B cell (primary cell): Measurements from ENCODE around the gene MYDGF. TPM values are rescaled to one million over a fixed set of nuclear protein-coding genes. Genes with fewer than 3 reads are reported as not detected.

ENCODE experiments used
- ATAC-seq: fragments of 200-7000 bp; cut with Tn5 transposase; one replicate; pipeline ENCODE4 v1.10.0; 2021; ENCODE audit warnings: low read depth, mild to moderate bottlenecking, moderate number of reproducible peaks, moderate library complexity
- CTCF ChIA-PET: fragments of 350-600 bp; sonication (Branson Sonifier 250); formaldehyde crosslinking; loops from one replicate; lab custom pipeline; 2021; ENCODE audit warnings: antibody characterized with exemption, inconsistent platforms; lab: Charles Lee
- POLR2A ChIA-PET: fragments of 350-600 bp; sonication (Branson Sonifier 250); formaldehyde crosslinking; loops from one replicate; lab custom pipeline; 2021; ENCODE audit warnings: antibody characterized with exemption; lab: Charles Lee
- DNase-seq: peaks from one replicate; pipeline ENCODE4 v3.0.0; 2013
- H2AFZ ChIP-seq: 2 replicates; pipeline ENCODE4 v1.6.1; 2012; ENCODE audit warnings: mild to moderate bottlenecking, low read depth, low read length; ENCODE audit not compliant: insufficient read depth, poor library complexity, severe bottlenecking
- H3K27ac ChIP-seq, 2 donors: 1 replicate in 1 of 2; 2 replicates in 1 of 2; pipeline ENCODE4 v1.5.1; 2012 to 2013; ENCODE audit warnings: low read length in 2 of 2, mild to moderate bottlenecking in 2 of 2, moderate library complexity in 1 of 2
- H3K27me3 ChIP-seq, 4 experiments: fragments of 200-600 bp in 1 of 4; sonication (generic) in 1 of 4; replicated peaks in 1 of 4; 1 replicate in 2 of 4; 2 replicates in 2 of 4; pipeline versions ENCODE4 v1.6.1 to v1.7.0; 2013 to 2016; ENCODE audit warnings: low read length in 3 of 4, mild to moderate bottlenecking in 2 of 4, mixed read lengths in 1 of 4, moderate library complexity in 1 of 4; ENCODE audit not compliant: insufficient read depth in 4 of 4, control insufficient read depth in 3 of 4; ENCODE audit errors: control extremely low read depth in 1 of 4
- H3K36me3 ChIP-seq, 2 experiments: replicated peaks in 1 of 2; 1 replicate in 1 of 2; 2 replicates in 1 of 2; pipeline versions ENCODE4 v1.6.1 to v1.7.1; 2013; ENCODE audit warnings: low read length in 1 of 2; ENCODE audit not compliant: insufficient read depth in 2 of 2, control insufficient read depth in 1 of 2; ENCODE audit errors: control extremely low read depth in 1 of 2, extremely low read depth in 1 of 2
- H3K4me1 ChIP-seq, 2 donors: fragments of 200-600 bp in 1 of 2; sonication (generic) in 1 of 2; 1 replicate in 1 of 2; 2 replicates in 1 of 2; pipeline versions ENCODE4 v1.5.1 to v1.6.1; 2013 to 2017; ENCODE audit warnings: low read length in 2 of 2; ENCODE audit not compliant: control insufficient read depth in 2 of 2, insufficient read depth in 2 of 2
- H3K4me2 ChIP-seq: replicated peaks from 2 replicates; pipeline ENCODE3; 2012; ENCODE audit warnings: mild to moderate bottlenecking, low read depth, low read length; ENCODE audit not compliant: poor library complexity, severe bottlenecking
- H3K4me3 ChIP-seq, 5 experiments: fragments of 200-600 bp in 1 of 5; sonication (generic) in 1 of 5; 1 replicate in 3 of 5; 2 replicates in 2 of 5; pipeline versions ENCODE4 v1.5.1 to v1.7.0; 2011 to 2016; ENCODE audit warnings: low read length in 4 of 5, mild to moderate bottlenecking in 4 of 5, low read depth in 2 of 5, control low read depth in 1 of 5, moderate library complexity in 1 of 5; ENCODE audit not compliant: insufficient read depth in 1 of 5; ENCODE audit errors: control extremely low read depth in 1 of 5, extremely low read depth in 1 of 5
- H3K79me2 ChIP-seq: fragments of 200-600 bp; sonication (generic); one replicate; pipeline ENCODE4 v1.6.0; 2016; ENCODE audit warnings: low read length; ENCODE audit not compliant: control insufficient read depth, insufficient read depth
- H3K9ac ChIP-seq: fragments of 200-600 bp; sonication (generic); 2 replicates; pipeline ENCODE4 v1.6.1; 2017; ENCODE audit warnings: mild to moderate bottlenecking, low read length, moderate library complexity
- H3K9me3 ChIP-seq, 3 donors: one replicate each; pipeline versions ENCODE4 v1.6.1 to v1.7.1; 2013; ENCODE audit warnings: low read length in 2 of 3; ENCODE audit not compliant: control insufficient read depth in 2 of 3, insufficient read depth in 1 of 3; ENCODE audit errors: control extremely low read depth in 1 of 3
- H4K20me1 ChIP-seq: 2 replicates; pipeline ENCODE4 v1.6.0; 2012; ENCODE audit warnings: mild to moderate bottlenecking, low read length; ENCODE audit not compliant: insufficient read depth, control insufficient read depth, poor library complexity, severe bottlenecking
- H3K27ac Mint-ChIP-seq: one replicate; pipeline ENCODE4 v1.8.0; 2021; ENCODE audit warnings: mixed read lengths
- H3K27me3 Mint-ChIP-seq: one replicate; pipeline ENCODE4 v1.8.0; 2021; ENCODE audit warnings: mixed read lengths
- H3K4me1 Mint-ChIP-seq: one replicate; pipeline ENCODE4 v1.8.0; 2021; ENCODE audit warnings: mixed read lengths
- H3K4me3 Mint-ChIP-seq: one replicate; pipeline ENCODE4 v1.8.0; 2021; ENCODE audit warnings: mixed read lengths
- H3K9me3 Mint-ChIP-seq: one replicate; pipeline ENCODE4 v1.8.0; 2022; ENCODE audit warnings: mixed read lengths; ENCODE audit not compliant: insufficient read depth
- CTCF ChIP-seq: fragments of 200-600 bp; IDR thresholded peaks from one replicate; pipeline ENCODE4 v1.8.0; 2022; ENCODE audit warnings: antibody characterized with exemption, mild to moderate bottlenecking
- EZH2 ChIP-seq: IDR thresholded peaks from 2 replicates; pipeline ENCODE4 v1.6.1; 2012; ENCODE audit warnings: borderline replicate concordance, low read depth, mild to moderate bottlenecking, moderate library complexity, low read length; ENCODE audit not compliant: insufficient read depth, poor library complexity, severe bottlenecking
- WGBS: methylation state at CpG from one replicate; pipeline ENCODE4 v1.1.5; 2013; ENCODE audit warnings: missing lambda C conversion rate; ENCODE audit not compliant: insufficient coverage; 5-methylcytosine and 5-hydroxymethylcytosine counted together
- intact Hi-C: fragments of 100-400 bp; cut with micrococcal nuclease; formaldehyde crosslinking; loops from one replicate; pipeline ENCODE4 v1.10.0; 2022
- polyA plus RNA-seq: library from polyadenylated mRNA; depleted of rRNA; stranded (reverse); fragments of >200 nt; gene quantifications from 2 replicates; pipeline ENCODE4 v1.2.3, GENCODE V29; 2012
- total RNA-seq, 2 donors: library from RNA; stranded (reverse); fragments of 120-200 nt in 1 of 2; gene quantifications; 1 replicate in 1 of 2; 2 replicates in 1 of 2; pipeline versions ENCODE4 v1.2.3 to v1.2.4, GENCODE V29; 2013 to 2022

MYDGF gene
- total and polyA plus RNA-seq, 2 donors (not counting 1 experiment from before 2014, with no cell fraction given) = 21.2 to 42.3 TPM

- TF ChIP-seq EZH2 = no peak
- no peak for TF ChIP-seq CTCF
- Mint-ChIP-seq H3K27me3 (no peaks in the 10 kb centered on the region), H3K27ac (no peak overlapping the region), H3K9me3 (no peaks in the 10 kb centered on the region), H3K4me1 (peaks cover 6% of the 10 kb centered on the region), H3K4me3 (no peak overlapping the region)
- ATAC-seq = no peak
- POLR2A ChIA-PET = interaction anchor here (0.7 kb wide), 1 partner anchor 817 kb away, joined by 7 read pairs; no protein-coding TSS in a partner anchor
- no peak overlapping the region for H3K27ac ChIP-seq
- 94% methylated on average over 8 of the region's 8 CpGs for WGBS
- no peak for DNase-seq
- H2AFZ ChIP-seq = no peak overlapping the region
- H3K36me3 ChIP-seq = peaks cover 0 to 49% of the 10 kb centered on the region in 2 experiments
- H3K4me1 ChIP-seq = no peaks in the 10 kb centered on the region
- H3K9ac ChIP-seq = no peak overlapping the region
- no peak overlapping the region for H3K4me2 ChIP-seq
- intact Hi-C loops = no loop called here
- peaks cover under 1% of the 10 kb centered on the region for H4K20me1 ChIP-seq
- H3K79me2 ChIP-seq = no peaks in the 10 kb centered on the region
- H3K27me3 ChIP-seq = no peaks in the 10 kb centered on the region
- no peaks in the 10 kb centered on the region for H3K9me3 ChIP-seq
- no peak overlapping the region for H3K4me3 ChIP-seq
- CTCF ChIA-PET = interaction anchor here (3.1 kb wide), 1 partner anchor 20 kb away, joined by 10 read pairs; no protein-coding TSS in a partner anchor
Measured at GRCh38 chr19:4656102-4656501, 14.0 kb downstream of the MYDGF start.

DNA sequence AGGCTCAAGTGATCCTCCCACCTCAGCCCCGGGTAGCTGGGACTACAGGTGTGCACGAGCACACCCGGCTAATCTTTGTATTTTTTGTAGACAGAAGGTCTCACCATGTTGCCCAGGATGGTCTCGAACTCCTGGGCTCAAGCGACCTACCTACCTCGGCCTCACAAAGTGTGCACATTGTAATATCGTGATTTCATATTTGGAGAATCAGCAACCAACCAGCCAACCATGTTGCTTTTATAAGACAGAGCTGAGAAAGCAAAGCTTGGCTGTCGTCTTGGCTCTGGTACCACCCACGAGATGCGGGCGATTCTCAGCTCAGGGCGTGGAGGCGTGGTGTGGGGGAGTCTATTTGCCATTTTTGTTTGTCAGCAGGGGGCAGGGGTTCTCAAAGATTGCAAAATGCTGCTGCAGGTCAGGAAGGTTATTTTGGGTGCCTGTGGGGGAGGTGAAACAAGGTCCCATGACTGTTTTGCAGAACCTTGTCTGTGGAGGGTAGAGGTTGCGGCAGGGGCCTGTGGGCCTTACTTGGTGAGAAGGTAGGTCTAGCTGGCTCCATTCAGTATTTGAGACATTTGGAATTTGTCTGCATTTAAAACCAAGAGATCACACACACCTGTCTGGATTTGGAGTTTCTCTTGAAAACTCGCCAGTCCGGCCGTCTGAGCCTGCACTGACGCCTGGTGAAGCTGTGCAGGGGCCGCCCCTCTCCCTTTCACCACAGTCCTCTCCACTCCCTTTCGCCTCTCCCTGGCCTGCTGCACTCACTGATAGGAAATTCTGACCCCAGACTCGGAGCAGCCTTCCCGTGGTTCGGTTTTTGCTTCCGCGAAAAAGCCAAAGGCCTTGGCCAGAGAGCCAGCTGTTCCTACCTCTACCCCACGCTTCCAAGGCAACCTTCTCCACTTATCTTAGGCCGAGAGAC, 15.4 kb downstream of the MYDGF start:
- no peak overlapping the region for H3K4me2 ChIP-seq
- H3K79me2 ChIP-seq = peaks cover 10% of the 10 kb centered on the region
- H3K27ac ChIP-seq = no peak overlapping the region
- peaks cover 0 to 40% of the 10 kb centered on the region in 2 experiments for H3K36me3 ChIP-seq
- no peak overlapping the region for H2AFZ ChIP-seq
- TF ChIP-seq CTCF (no peak), EZH2 (no peak)
- no peaks in the 10 kb centered on the region for H3K27me3 ChIP-seq
- ChIA-PET CTCF (no interaction called here), POLR2A (no interaction called here)
- H3K27ac Mint-ChIP-seq = peak overlapping the region; percentile 44
- H3K9me3 ChIP-seq = no peaks in the 10 kb centered on the region
- H3K4me1 Mint-ChIP-seq = peaks cover 6% of the 10 kb centered on the region
- intact Hi-C loops = no loop called here
- ATAC-seq (no peak), DNase-seq (no peak)
- H3K9me3 Mint-ChIP-seq = no peaks in the 10 kb centered on the region
- H4K20me1 ChIP-seq = peaks cover 6% of the 10 kb centered on the region
- H3K9ac ChIP-seq = no peak overlapping the region
- H3K27me3 Mint-ChIP-seq = no peaks in the 10 kb centered on the region
- H3K4me3 Mint-ChIP-seq = no peak overlapping the region
- H3K4me3 ChIP-seq = no peak overlapping the region
- no peaks in the 10 kb centered on the region for H3K4me1 ChIP-seq
- 89% methylated on average over 24 of the region's 27 CpGs for WGBS
